Mesendoderm (in vitro differentiated cells): Measurements from ENCODE around the gene HRH2.

Experiments
- DNase-seq: peaks from one replicate; pipeline ENCODE4 v3.0.0; 2013
- H2AK5ac ChIP-seq: 2 replicates; pipeline ENCODE4 v1.6.1; 2013; ENCODE audit warnings: low read length, inconsistent platforms
- H2BK120ac ChIP-seq: 2 replicates; pipeline ENCODE4 v1.6.1; 2013; ENCODE audit warnings: low read depth, mild to moderate bottlenecking, low read length, moderate library complexity, mixed read lengths
- H2BK15ac ChIP-seq: replicated peaks from 2 replicates; pipeline ENCODE4 v1.6.1; 2013; ENCODE audit warnings: low read depth, mild to moderate bottlenecking, moderate library complexity
- H2BK5ac ChIP-seq: 2 replicates; pipeline ENCODE4 v1.6.1; 2013; ENCODE audit warnings: low read length, inconsistent platforms
- H3K18ac ChIP-seq: 2 replicates; pipeline ENCODE4 v1.6.1; 2013; ENCODE audit warnings: mild to moderate bottlenecking, low read length, mixed read lengths
- H3K23ac ChIP-seq: one replicate; pipeline ENCODE4 v1.6.1; 2013; ENCODE audit warnings: low read length
- H3K27ac ChIP-seq: 2 replicates; pipeline ENCODE4 v1.5.1; 2013; ENCODE audit warnings: low read depth, mild to moderate bottlenecking, inconsistent platforms, low read length, moderate library complexity
- H3K27me3 ChIP-seq: 2 replicates; pipeline ENCODE4 v1.6.1; 2013; ENCODE audit warnings: low read length, control low read depth, mild to moderate bottlenecking, inconsistent platforms; ENCODE audit not compliant: insufficient read depth, poor library complexity
- H3K36me3 ChIP-seq: 2 replicates; pipeline ENCODE4 v1.6.1; 2013; ENCODE audit warnings: low read length, inconsistent platforms; ENCODE audit not compliant: control insufficient read depth, insufficient read depth
- H3K4ac ChIP-seq: one replicate; pipeline ENCODE4 v1.6.1; 2013; ENCODE audit warnings: low read depth, mild to moderate bottlenecking, low read length, moderate library complexity
- H3K4me1 ChIP-seq: 2 replicates; pipeline ENCODE4 v1.6.1; 2013; ENCODE audit warnings: low read depth, low read length, inconsistent platforms; ENCODE audit not compliant: control insufficient read depth
- H3K4me2 ChIP-seq: 2 replicates; pipeline ENCODE4 v1.6.1; 2013; ENCODE audit warnings: low read length
- H3K4me3 ChIP-seq: 2 replicates; pipeline ENCODE4 v1.5.1; 2013; ENCODE audit warnings: mild to moderate bottlenecking, low read length
- H3K56ac ChIP-seq: one replicate; pipeline ENCODE4 v1.6.1; 2013; ENCODE audit warnings: low read length
- H3K79me1 ChIP-seq: 2 replicates; pipeline ENCODE4 v1.6.1; 2013; ENCODE audit warnings: low read length, inconsistent platforms
- H3K79me2 ChIP-seq: 2 replicates; pipeline ENCODE4 v1.6.1; 2013; ENCODE audit warnings: mild to moderate bottlenecking, low read length; ENCODE audit not compliant: control insufficient read depth, insufficient read depth
- H3K9ac ChIP-seq: 2 replicates; pipeline ENCODE4 v1.6.1; 2013; ENCODE audit warnings: low read length, inconsistent platforms
- H4K5ac ChIP-seq: one replicate; pipeline ENCODE4 v1.6.1; 2013; ENCODE audit warnings: low read length
- H4K8ac ChIP-seq: one replicate; pipeline ENCODE4 v1.6.1; 2013; ENCODE audit warnings: low read depth, mild to moderate bottlenecking, control low read depth, low read length, moderate library complexity
- WGBS: extraction: QIAGEN DNeasy Blood & Tissue Kit; methylation state at CpG from one replicate; pipeline ENCODE4 v1.1.7; 2013; ENCODE audit warnings: low lambda C conversion rate, missing lambda C conversion rate; ENCODE audit not compliant: insufficient coverage; ENCODE audit errors: extremely low coverage; 5-methylcytosine and 5-hydroxymethylcytosine counted together

HRH2 gene

DNA sequence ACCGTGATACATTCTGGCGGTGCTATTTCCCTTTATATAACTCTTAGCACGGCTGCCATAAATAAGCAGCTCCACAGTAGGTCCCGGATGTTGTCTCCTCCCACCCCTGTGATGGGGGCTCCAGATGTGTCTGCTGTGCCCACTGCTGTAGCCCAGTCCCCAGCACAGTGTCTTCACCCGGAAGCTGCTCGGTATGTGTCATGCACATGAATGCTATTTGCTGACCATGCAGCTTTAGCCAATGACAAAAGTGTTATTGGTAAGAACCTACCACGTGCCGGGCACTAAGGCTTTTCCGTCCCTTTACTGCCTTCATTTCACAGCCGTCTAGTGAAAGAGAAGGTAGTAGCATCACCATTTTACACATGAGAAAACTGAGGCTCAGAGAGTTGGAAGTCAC lies 20.2 kb downstream of the HRH2 start:
- no peak overlapping the region for H3K9ac ChIP-seq
- no peak overlapping the region for H4K8ac ChIP-seq
- H3K36me3 ChIP-seq = no peaks in the 10 kb centered on the region
- H2AK5ac ChIP-seq = no peak overlapping the region
- no peaks in the 10 kb centered on the region for H3K79me1 ChIP-seq
- no peak overlapping the region for H3K27ac ChIP-seq
- H3K23ac ChIP-seq = no peak overlapping the region
- WGBS = no CpG with 5 or more reads among the region's 10 CpGs
- H3K4me2 ChIP-seq = no peak overlapping the region
- H3K4ac ChIP-seq = no peak overlapping the region
- H3K4me3 ChIP-seq = no peak overlapping the region
- H3K27me3 ChIP-seq = no peaks in the 10 kb centered on the region
- no peak for DNase-seq
- H2BK5ac ChIP-seq = no peak overlapping the region
- no peak overlapping the region for H3K18ac ChIP-seq
- no peaks in the 10 kb centered on the region for H3K4me1 ChIP-seq
- no peak overlapping the region for H2BK120ac ChIP-seq
- H4K5ac ChIP-seq = no peak overlapping the region
- no peaks in the 10 kb centered on the region for H3K79me2 ChIP-seq
- no peak overlapping the region for H3K56ac ChIP-seq
- no peak overlapping the region for H2BK15ac ChIP-seq

- H4K8ac ChIP-seq = no peak overlapping the region
- no peak overlapping the region for H3K4me2 ChIP-seq
- H3K18ac ChIP-seq = no peak overlapping the region
- H4K5ac ChIP-seq = no peak overlapping the region
- no peak overlapping the region for H2BK5ac ChIP-seq
- H3K79me2 ChIP-seq = no peaks in the 10 kb centered on the region
- H2BK120ac ChIP-seq = no peak overlapping the region
- no peaks in the 10 kb centered on the region for H3K27me3 ChIP-seq
- H3K36me3 ChIP-seq = no peaks in the 10 kb centered on the region
- no peak overlapping the region for H3K23ac ChIP-seq
- no peak overlapping the region for H3K9ac ChIP-seq
- H2BK15ac ChIP-seq = no peak overlapping the region
- no peak for DNase-seq
- no peaks in the 10 kb centered on the region for H3K79me1 ChIP-seq
- no peak overlapping the region for H3K4ac ChIP-seq
- no peak overlapping the region for H2AK5ac ChIP-seq
- no peaks in the 10 kb centered on the region for H3K4me1 ChIP-seq
- no CpG with 5 or more reads among the region's 3 CpGs for WGBS
- H3K4me3 ChIP-seq = no peak overlapping the region
- no peak overlapping the region for H3K27ac ChIP-seq
- no peak overlapping the region for H3K56ac ChIP-seq
Observed at GRCh38 chr5:175679411-175679810, 21.5 kb downstream of the HRH2 start.

- Histone ChIP-seq H2BK120ac (no peak overlapping the region), H3K27ac (no peak overlapping the region), H4K5ac (no peak overlapping the region), H2BK5ac (no peak overlapping the region), H3K4me1 (no peaks in the 10 kb centered on the region), H2AK5ac (no peak overlapping the region), H3K18ac (no peak overlapping the region), H3K27me3 (no peaks in the 10 kb centered on the region), H3K79me2 (no peaks in the 10 kb centered on the region), H3K56ac (no peak overlapping the region), H3K79me1 (no peaks in the 10 kb centered on the region), H3K36me3 (no peaks in the 10 kb centered on the region), H3K4me3 (no peak overlapping the region), H3K4me2 (no peak overlapping the region), H3K23ac (no peak overlapping the region), H3K9ac (no peak overlapping the region), H3K4ac (no peak overlapping the region), H4K8ac (no peak overlapping the region), H2BK15ac (no peak overlapping the region)
- no CpG with 5 or more reads among the region's 8 CpGs for WGBS
- DNase-seq = no peak
Observed at GRCh38 chr5:175680020-175680419, 22.1 kb downstream of the HRH2 start.

DNA sequence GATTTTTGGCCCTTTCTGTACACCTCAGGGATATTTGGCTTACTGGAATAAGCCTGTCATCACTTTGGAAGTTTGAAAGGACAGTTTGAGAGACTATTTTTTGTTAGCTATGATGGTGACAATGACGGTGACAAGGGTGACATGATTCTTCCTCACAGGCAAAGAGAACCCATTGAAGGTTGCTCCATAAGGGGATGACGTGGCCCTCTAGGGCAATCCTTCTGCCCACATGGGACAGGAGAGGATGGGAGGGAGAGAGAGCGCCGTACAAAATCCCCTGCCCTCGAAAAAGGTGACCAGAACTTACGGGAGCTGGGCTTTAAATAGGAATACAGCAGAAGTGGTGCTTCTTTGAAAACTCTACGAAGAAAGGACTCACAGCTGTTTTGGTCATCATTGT lies 22.6 kb downstream of the HRH2 start:
- Histone ChIP-seq H3K18ac (no peak overlapping the region), H3K4me3 (no peak overlapping the region), H4K5ac (no peak overlapping the region), H2AK5ac (no peak overlapping the region), H3K79me2 (no peaks in the 10 kb centered on the region), H3K79me1 (no peaks in the 10 kb centered on the region), H3K27me3 (no peaks in the 10 kb centered on the region), H3K56ac (no peak overlapping the region), H4K8ac (no peak overlapping the region), H3K4me1 (no peaks in the 10 kb centered on the region), H3K36me3 (no peaks in the 10 kb centered on the region), H2BK5ac (no peak overlapping the region), H3K27ac (no peak overlapping the region), H3K4ac (no peak overlapping the region), H3K9ac (no peak overlapping the region), H2BK15ac (no peak overlapping the region), H2BK120ac (no peak overlapping the region), H3K4me2 (no peak overlapping the region), H3K23ac (no peak overlapping the region)
- no CpG with 5 or more reads among the region's 7 CpGs for WGBS
- DNase-seq = no peak

- H3K79me2 ChIP-seq = no peaks in the 10 kb centered on the region
- H3K18ac ChIP-seq = no peak overlapping the region
- no peak overlapping the region for H3K27ac ChIP-seq
- no peak overlapping the region for H2BK15ac ChIP-seq
- no peaks in the 10 kb centered on the region for H3K4me1 ChIP-seq
- no peaks in the 10 kb centered on the region for H3K27me3 ChIP-seq
- H3K4ac ChIP-seq = no peak overlapping the region
- H3K9ac ChIP-seq = no peak overlapping the region
- H3K36me3 ChIP-seq = no peaks in the 10 kb centered on the region
- no peak overlapping the region for H2BK120ac ChIP-seq
- H4K5ac ChIP-seq = no peak overlapping the region
- WGBS = no CpG with 5 or more reads among the region's 21 CpGs
- no peaks in the 10 kb centered on the region for H3K79me1 ChIP-seq
- no peak overlapping the region for H2BK5ac ChIP-seq
- no peak overlapping the region for H3K23ac ChIP-seq
- H2AK5ac ChIP-seq = no peak overlapping the region
- no peak for DNase-seq
- H3K4me3 ChIP-seq = no peak overlapping the region
- no peak overlapping the region for H3K56ac ChIP-seq
- H4K8ac ChIP-seq = no peak overlapping the region
- H3K4me2 ChIP-seq = no peak overlapping the region
Observed at GRCh38 chr5:175681045-175681967, 23.4 kb downstream of the HRH2 start.

DNA sequence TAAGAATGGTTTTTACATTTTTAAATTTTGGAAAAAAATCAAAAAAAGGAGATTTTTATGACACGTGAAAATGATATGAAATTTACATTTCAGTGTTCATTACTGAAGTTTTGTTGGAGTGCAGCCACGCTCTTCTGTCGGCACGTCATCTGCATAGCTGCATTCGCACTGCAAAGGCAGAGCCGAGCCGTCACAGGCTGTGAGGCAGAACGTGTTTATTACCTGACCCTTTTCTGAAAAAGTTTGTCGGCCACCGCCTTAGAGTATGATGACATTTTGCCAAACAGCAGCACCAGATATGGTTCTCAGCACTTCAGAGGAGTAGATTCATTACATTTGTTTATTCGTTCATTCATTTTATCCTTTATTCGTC lies 24.1 kb downstream of the HRH2 start:
- H3K23ac ChIP-seq = no peak overlapping the region
- no peak overlapping the region for H3K4ac ChIP-seq
- no peak overlapping the region for H3K4me2 ChIP-seq
- H3K79me2 ChIP-seq = no peaks in the 10 kb centered on the region
- H4K5ac ChIP-seq = no peak overlapping the region
- no peak overlapping the region for H3K4me3 ChIP-seq
- no peaks in the 10 kb centered on the region for H3K27me3 ChIP-seq
- H3K4me1 ChIP-seq = no peaks in the 10 kb centered on the region
- H3K9ac ChIP-seq = no peak overlapping the region
- no peak overlapping the region for H4K8ac ChIP-seq
- H3K18ac ChIP-seq = no peak overlapping the region
- no peak for DNase-seq
- H2BK5ac ChIP-seq = no peak overlapping the region
- no peaks in the 10 kb centered on the region for H3K36me3 ChIP-seq
- no peak overlapping the region for H3K27ac ChIP-seq
- no peak overlapping the region for H3K56ac ChIP-seq
- no peak overlapping the region for H2AK5ac ChIP-seq
- WGBS = no CpG with 5 or more reads among the region's 12 CpGs
- no peak overlapping the region for H2BK120ac ChIP-seq
- no peaks in the 10 kb centered on the region for H3K79me1 ChIP-seq
- no peak overlapping the region for H2BK15ac ChIP-seq
